ENCODE measurements around the gene IQSEC2. TPM values are rescaled to one million over a fixed set of nuclear protein-coding genes. Genes with fewer than 3 reads are reported as not detected.

Gene IQSEC2
- total and polyA plus RNA-seq, 2 donors (not counting 1 experiment from before 2014, with no cell fraction given), result 0.58 to 0.94 TPM

GRCh38 chrX:53224860-53225797 is 56.3 kb downstream of the IQSEC2 start, which contains the start of gene KDM5C:
Gene KDM5C, minus strand, starts transcription at chrX:53225207. Its CDS starts 318 bp downstream, at chrX:53224889.
- intact Hi-C loops (cut with micrococcal nuclease), result loop anchor here (5.0 to 10.0 kb wide), 3 partner anchors 150 to 228 kb away; partner anchors contain the start of gene HSD17B10

More at GRCh38 chrX:53224860-53225797, 56.3 kb downstream of the IQSEC2 start, which contains the start of gene KDM5C:
- DNase-seq (peak; percentile 93), ATAC-seq (ENCODE audit: low read depth) (peak; percentile 88)
- H3K79me2 ChIP-seq (ENCODE audit: control insufficient read depth, insufficient read depth, low read length), result peaks cover 57% of the 10 kb centered on the region
- H3K4me2 ChIP-seq (replicated peaks; ENCODE audit: low read depth, low read length, poor library complexity, severe bottlenecking), result peak within 1 kb of the TSS; percentile 87
- H4K20me1 ChIP-seq (ENCODE audit: control insufficient read depth, insufficient read depth, low read length, poor library complexity, severe bottlenecking), result peaks cover 39% of the 10 kb centered on the region
- no peaks in the 10 kb centered on the region for H3K27me3 ChIP-seq (replicated peaks in 1 of 4; ENCODE audit: control extremely low read depth in 1 of 4, control insufficient read depth in 3 of 4, insufficient read depth in 4 of 4, low read length in 3 of 4)
- peak within 1 kb of the TSS; percentile 65 to 100 (median 96) for H3K4me3 ChIP-seq (ENCODE audit: control extremely low read depth in 1 of 5, extremely low read depth in 1 of 5, insufficient read depth in 1 of 5, low read depth in 2 of 5, low read length in 4 of 5)
- no peak for TF ChIP-seq CTCF (IDR thresholded peaks at IDR 0.05)
- TF ChIP-seq EZH2 (IDR thresholded peaks at IDR 0.05; ENCODE audit: borderline replicate concordance, insufficient read depth, low read depth, low read length, poor library complexity, severe bottlenecking), result no peak
- H3K9ac ChIP-seq (ENCODE audit: low read length), result peak within 1 kb of the TSS; percentile 100
- H3K4me3 Mint-ChIP-seq, result peak within 1 kb of the TSS; percentile 96
- ChIA-PET CTCF (interaction anchor here (0.9 to 1.2 kb wide), 2 partner anchors 137 to 143 kb away, joined by 3 to 4 read pairs; partner anchors contain the start of gene TSPYL2), POLR2A (interaction anchor here (0.6 to 1.9 kb wide), 3 partner anchors 143 to 461 kb away, joined by 3 to 6 read pairs (median 5); partner anchors contain the start of genes HUWE1 and TSPYL2)
- H3K27ac Mint-ChIP-seq, result peak within 1 kb of the TSS; percentile 98
- H3K9me3 Mint-ChIP-seq (ENCODE audit: insufficient read depth), result no peaks in the 10 kb centered on the region
- under 1% methylated on average over 35 of the region's 67 CpGs for WGBS (ENCODE audit: insufficient coverage)
- peak within 1 kb of the TSS; percentile 86 to 97 for H3K27ac ChIP-seq (ENCODE audit: low read length in 2 of 2)
- H3K36me3 ChIP-seq (replicated peaks in 1 of 2; ENCODE audit: control extremely low read depth in 1 of 2, control insufficient read depth in 1 of 2, extremely low read depth in 1 of 2, insufficient read depth in 2 of 2, low read length in 1 of 2), result peaks cover 0 to 10% of the 10 kb centered on the region in 2 experiments
- no peaks in the 10 kb centered on the region for H3K9me3 ChIP-seq (ENCODE audit: control extremely low read depth in 1 of 3, control insufficient read depth in 2 of 3, insufficient read depth in 1 of 3, low read length in 2 of 3)
- H3K4me1 Mint-ChIP-seq, result peaks cover 32% of the 10 kb centered on the region
- H2AFZ ChIP-seq (ENCODE audit: insufficient read depth, low read depth, low read length, poor library complexity, severe bottlenecking), result peak within 1 kb of the TSS; percentile 97
- peaks cover 31 to 34% of the 10 kb centered on the region in 2 donors for H3K4me1 ChIP-seq (ENCODE audit: control insufficient read depth in 2 of 2, insufficient read depth in 2 of 2, low read length in 2 of 2)
- no peaks in the 10 kb centered on the region for H3K27me3 Mint-ChIP-seq
